Dermis microvascular lymphatic vessel endothelial cell (primary cell): ENCODE measurements around the gene SDK2. TPM values are rescaled to one million over a fixed set of nuclear protein-coding genes. Genes with fewer than 3 reads are reported as not detected.

Source experiments
- DNase-seq, 2 donors: peaks; one replicate each; pipeline versions ENCODE4 v3.0.0 to v3.0.0-alpha.2; 2010; ENCODE audit warnings: low read depth in 2 of 2
- total RNA-seq: library from RNA; depleted of rRNA; stranded (reverse); fragments of >200 nt; gene quantifications from 2 replicates; pipeline ENCODE4 v1.2.1, GENCODE V29; 2014

Gene SDK2
- total RNA-seq, 1 donor from 2014 or later, result not detected

DNA sequence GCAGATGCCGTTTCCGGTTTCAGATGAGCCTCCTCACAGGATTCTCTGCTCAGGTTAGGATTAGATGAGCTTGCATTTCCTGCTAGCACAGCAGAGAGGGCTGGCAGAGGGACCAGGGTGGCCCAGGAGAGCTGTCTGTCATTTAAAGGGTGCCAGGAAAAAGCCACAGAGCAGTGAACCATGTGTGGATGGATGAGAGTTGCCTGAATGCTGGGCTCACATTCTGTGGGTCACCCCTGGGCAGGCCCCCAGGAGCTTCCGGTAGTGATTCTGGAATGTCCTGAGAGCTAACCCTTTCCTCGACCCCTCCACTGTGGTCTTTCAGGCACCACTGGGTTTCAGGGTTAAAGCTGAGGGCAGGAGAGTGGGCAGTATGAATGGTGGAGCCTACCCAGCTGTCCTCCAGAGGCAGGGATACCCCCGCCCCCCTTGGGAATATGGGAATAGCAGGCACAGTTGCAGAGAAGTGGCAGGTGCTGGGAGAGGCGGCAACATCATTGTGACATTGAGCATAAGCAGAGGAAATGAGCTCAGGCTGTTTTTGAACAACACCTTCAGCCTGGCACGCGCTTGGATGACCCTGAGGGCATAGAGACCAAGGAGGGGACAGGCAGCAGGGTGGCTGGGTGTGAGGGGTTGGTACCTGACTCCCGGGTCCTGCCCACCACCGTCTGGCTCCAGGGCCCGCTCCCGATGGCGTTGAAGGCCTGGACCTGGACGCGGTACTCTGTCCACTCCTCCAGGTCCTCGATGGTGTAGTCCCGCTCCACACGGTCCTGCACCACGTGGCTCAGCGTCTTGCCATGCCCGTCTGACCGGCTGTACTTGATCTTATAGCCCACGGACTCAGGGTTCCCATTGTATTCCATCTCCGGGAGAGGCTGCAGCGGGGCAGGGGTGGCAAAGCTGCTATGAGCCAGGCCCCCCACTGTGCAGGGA, 249.5 kb downstream of the SDK2 start:
- DNase-seq, result no peak

DNA sequence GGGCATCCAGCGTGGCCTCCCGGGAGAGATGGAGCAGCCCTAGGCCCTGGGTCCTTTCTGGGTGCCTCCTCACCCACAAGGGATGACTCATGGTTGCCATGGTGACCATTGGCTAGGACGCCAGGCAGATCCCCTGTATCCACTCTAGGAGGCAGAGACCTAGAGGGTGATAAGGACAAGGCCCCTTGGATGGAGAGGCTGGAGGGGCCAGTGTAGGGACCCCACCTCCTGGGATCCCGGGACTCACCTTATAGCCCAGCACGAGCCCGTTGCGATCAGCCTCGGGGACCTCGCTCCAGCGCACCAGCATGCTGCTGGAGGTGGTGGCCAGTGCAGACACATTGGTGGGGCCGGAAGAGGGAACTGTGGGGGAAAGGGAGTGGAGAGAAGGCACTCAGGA, 250.3 kb downstream of the SDK2 start:
- DNase-seq, result no peak

DNA sequence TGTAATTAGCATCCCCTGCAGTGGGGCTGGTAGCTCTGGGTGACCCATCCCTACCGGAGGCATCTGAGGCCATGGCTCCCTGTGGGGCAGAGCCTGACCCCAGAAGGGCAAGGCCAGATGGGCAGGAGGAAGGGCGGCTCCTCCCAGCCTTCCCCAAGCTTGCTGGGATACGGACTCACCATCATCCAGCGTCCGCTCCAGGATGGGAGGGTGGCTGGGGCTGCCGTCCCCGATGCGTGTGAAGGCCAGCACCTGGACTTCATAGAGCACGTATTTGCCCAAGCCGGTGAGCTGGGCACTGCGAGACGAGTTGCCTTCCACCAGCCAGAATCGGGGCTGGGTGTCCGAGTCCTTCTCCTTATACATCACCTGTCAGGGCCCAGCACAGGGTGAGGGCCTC, 250.9 kb downstream of the SDK2 start:
- DNase-seq, result no peak

DNA sequence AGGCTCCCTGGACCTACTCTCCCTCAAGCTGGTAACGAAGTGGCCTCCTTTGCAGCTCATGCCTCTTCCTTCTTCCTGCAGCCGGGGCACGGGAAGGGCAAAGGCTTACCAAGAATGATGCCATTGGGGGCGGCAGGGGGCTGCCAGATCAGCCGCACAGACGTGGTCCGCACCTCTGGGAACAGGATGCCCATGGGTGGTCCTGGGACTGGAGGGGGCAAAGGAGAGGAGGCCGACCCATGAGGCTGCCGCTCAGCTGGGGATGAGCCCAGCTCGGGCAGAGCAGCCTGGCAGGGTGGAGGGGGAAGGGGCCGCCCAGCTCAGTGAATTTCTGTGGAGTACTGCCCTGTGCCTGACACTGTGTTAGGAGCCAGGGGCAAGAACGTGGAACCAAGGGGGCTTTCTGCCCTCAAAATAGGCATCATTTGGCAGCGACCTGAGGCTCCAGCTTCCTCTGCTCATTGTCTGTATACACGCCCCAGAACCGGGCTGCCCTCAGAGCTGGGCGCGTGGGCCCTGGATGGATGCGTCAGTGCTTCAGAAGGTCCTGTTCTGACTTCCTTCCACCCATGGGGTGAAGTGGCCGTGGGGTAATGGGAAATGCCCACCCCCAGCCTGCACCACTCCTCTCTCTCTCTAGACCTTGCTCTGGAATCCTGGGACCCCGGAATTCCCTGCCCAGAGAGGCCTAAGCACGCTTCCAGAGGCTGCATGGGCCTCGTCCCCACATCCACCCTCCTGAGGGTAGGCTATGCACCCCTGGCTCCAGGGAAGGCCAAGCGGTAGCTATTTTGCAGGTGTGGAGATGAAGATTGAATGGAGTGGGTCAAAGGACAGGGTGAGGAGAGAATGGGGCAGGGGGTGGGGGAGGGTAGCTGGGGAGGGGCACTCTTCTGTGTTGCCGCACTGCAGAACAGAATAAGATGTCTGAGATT, 252.6 kb downstream of the SDK2 start:
- DNase-seq, result no peak

DNA sequence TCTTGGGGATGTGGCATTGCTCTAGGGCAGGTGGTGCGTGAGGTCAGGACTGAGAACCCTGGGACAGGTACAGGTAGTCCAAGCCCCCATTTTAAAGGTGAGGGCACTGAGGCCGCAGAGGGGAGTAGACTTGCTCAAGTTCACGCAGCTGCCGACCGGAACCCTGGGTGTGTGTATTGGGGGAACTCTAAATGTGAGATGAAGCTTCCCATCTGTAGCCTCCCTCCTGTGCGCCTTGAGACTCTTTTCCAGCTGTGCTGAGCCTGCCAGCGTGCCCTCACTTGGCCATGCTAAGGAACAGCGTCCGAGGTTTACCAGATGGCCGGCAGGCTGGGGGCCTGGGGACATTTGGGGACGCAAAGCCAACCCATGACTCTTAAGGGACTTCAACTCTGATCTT, 253.4 kb downstream of the SDK2 start:
- DNase-seq, result no peak

DNA sequence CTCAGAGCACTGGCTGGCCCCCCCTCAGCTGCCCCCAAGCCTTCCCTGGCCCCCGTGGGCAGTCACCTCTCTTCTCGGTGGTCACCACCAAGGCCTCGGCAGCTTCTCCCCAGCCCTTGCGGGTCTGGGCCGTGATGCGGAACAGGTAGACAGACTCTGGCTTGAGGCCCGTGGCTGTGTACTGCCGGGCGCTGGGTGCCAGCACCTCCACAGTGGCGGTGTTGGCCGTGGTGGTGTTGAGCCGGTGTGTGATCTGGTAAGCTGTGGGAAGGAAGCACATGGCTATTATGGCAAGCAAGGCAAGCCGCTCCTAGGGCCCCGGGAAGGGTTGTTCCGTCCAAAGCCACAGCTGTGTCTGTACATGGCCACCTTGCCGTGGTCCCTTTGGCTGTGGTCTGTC, 254.0 kb downstream of the SDK2 start:
- DNase-seq, result no peak

DNA sequence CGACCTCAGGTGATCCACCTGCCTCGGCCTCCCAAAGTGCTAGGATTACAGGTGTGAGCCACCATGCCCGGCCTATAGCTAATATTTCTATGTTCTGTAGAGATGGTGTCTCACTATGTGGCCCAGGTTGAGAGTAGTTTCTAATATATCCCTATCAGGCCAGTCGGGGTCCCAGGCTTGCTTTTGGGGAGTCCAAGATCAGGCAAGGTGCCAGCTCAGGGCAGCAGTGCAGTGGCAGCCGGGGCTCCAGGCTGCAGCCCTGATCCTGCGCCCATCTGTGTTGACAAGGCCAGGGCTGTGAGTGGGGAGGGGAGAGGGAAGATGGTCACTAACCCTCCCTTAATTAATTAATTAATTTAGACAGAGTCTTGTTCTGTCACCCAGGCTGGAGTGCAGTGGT, 254.8 kb downstream of the SDK2 start:
- DNase-seq, result no peak

DNA sequence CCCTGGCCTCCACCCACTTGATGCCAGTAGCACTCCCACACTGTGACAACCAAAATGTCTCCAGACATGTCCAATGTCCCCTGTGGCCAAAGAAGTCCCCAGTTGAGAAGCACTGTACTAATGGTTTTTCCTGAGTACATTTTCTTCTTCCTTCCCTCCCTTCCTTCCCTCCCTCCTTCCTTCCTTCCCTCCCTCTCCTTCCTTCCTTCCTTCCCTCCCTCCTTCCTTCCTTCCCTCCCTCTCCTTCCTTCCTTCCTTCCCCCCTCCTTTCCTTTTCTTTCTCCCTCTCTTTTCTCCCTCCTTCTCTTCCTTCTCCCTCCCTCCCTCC, 255.7 kb downstream of the SDK2 start:
- no peak for DNase-seq

DNA sequence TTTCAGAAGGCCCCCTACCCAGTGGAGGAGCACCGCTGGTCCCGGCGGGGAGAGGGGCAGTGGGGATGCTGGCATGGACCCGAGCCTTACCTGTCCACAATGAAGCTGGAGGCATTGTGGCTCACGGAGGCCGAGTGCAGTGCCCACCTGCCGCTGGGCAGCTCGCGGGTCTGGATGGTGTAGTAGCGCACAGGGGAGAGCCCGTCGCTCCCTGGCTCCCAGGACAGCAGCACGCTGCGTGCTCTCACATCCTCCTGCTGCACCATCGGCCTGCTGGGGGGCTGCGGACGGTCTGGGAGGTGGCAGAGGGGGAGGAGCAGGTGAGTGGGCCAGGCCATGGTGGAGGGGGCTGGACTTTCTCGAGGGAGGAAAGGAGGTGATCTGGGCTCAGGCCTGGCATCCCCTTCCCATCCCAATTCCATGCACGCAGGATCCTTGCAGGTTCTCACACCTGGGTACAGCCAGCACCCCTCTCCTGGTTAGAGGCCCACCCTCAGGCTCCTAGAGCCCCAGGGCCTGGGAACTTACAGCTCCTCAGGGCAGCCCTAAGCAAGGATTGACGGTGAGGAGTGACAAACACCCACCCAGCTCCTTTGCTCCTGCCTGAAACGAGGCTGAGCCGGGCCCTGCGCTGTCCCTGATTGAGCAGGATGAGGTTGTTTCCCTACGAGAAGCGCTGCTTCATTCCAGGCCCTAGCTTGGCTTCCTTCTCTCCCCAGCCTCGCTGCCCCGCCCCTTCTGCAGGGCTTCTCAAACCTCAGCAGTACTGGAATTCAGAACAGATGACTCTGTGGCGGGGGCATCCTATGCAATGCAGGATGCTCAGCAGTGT, 256.3 kb downstream of the SDK2 start:
- DNase-seq, result no peak

DNA sequence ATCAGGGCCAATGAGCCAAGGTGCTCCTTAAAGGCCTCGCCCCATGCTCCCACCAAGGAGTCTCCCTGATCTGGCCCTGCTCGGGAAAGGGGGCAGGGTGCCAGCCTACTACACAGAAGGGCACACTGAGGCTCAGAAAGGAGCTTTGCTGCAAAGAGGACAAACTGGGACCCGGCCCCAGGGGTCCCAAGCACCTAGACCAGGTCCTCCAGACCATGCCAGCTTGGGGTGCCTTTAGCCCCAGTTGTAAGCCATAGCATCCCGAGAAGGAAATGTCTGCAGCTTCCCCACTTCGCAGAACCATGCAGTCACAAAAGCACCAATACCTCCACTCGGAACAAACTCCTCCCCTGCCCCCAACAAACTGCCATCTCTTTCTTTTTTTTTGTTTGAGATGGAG, 257.7 kb downstream of the SDK2 start:
- DNase-seq, result no peak

DNA sequence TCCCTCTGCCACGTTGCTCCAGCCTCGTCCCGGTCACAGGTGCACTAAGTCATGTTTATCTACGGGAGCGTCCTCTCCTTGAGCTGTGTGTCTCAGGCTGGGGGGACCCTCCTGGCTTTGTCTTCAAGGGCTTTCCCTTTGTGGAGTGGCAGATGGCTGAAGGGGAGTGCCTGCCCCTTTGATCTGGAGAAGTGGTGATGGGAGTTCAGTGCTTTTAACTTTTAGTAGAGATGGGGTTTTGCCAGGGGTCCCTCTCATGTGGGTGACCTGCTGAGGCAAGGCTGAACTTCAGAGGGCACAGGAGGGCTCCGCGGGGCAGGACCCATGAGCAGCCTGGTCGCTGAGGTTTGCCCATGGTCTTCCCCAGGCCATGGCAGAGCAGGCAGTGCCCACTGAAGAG, 259.3 kb downstream of the SDK2 start:
- no peak for DNase-seq

DNA sequence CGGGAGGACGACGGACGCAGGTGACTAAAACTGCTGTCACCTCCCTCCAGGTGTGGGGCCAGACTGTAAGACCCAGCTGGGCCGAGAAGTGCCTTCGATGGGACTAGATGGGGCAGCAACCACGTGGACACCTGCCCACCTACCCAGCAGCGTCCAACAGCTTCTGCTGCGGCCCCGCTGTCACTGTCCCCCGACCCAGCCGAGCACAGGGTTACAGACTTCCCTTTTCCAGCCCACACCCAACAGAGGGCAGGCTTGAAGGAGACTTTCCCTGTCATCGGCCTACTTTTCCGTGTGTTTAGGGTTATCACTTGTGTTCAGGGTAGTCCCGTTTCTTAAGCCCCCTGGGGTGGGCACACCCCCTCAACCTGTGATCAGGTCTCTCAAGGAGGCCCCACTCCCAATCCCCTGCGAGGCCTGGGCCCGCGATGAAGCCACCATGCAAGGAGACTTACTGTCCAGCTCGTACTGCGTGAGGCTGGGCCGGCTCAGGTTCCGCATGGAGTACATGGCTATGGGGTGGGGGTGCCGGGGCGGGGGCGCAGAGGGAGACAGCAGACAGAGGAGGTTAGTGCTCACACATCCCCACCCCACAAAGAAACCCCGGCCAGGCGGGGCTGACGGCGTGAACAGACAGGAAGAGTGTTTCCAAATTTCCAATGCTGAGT, 263.7 kb downstream of the SDK2 start:
- DNase-seq, result no peak

DNA sequence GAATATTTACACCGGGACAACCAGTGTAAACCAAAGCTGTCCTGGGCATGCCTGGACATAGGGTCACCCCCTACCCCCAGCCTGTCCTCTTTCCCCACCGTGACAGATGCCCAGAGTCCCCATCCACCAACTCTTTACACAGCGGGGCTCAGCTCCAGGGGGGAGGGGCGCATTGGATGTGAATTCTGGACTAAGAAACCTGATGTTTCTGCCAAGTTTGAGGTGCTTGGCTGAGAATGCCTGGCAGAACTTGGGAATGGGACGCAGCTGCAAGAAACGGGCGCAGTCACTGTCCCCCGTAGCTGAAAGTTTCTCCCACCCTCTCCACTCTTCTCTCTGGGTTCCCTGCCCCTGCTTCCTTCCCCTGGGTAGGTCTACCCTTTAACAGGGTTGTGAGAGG, 264.4 kb downstream of the SDK2 start:
- no peak for DNase-seq

DNA sequence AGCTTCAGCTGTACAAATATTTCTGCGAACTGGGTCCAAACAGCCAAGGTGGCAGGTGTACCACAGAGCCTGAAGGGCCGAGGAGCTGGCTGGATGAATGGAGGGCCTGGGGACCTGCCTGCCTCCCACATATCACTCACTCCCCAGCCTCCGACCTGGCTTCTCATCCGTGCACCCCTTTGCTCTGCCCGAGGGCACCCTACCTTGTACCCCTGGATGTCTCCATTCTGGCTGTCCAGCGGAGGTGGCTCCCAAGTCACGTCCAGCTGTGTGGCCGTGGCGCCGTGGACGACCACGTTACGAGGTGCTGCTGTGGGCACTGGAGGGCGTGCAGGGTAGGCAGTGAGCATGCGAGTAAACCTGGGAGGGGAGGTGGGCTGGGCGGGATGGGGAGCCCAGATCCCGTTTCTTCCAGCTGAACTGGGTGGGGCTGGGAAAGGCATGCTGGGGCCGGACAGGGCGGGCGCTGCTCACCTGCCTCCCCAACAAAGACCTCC, 265.2 kb downstream of the SDK2 start:
- no peak for DNase-seq

DNA sequence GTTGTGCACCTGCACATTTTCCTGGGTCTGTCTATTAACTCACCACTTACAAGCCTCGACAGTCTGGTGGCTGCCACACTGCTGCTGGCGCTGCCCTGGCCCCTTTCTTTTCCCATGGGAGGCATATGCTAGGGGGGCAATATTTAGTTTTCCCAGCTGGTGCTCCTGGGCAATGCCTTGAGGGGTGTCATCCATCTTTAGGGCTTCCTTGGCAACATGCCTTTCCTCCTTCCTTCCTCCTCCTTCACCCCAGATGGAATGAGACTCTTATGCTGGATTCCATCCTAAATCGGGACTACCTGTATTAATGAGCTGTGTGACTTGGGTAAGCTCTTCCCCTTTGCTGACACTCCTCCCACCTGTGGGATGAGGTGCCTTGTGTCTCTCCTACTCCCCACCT, 267.6 kb downstream of the SDK2 start:
- DNase-seq, result no peak

DNA sequence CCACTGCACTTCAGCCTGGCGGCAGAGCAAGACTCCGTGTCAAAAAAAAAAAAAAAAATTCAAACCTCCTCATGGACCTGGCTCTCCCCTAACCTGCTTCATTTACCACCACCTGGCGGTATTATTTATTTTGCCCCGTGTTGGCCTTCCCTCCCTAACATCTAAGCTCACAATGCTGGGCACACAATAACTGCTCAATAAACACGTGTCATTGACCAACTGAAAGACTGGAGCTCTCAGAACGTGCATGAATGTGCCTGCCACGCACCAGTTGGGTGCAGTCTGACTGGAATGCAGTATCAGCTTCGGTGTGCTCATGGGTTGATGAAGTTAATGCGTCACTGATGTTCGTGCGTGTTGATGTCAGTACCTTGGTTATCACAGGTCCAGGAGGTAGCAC, 268.1 kb downstream of the SDK2 start:
- no peak for DNase-seq

DNA sequence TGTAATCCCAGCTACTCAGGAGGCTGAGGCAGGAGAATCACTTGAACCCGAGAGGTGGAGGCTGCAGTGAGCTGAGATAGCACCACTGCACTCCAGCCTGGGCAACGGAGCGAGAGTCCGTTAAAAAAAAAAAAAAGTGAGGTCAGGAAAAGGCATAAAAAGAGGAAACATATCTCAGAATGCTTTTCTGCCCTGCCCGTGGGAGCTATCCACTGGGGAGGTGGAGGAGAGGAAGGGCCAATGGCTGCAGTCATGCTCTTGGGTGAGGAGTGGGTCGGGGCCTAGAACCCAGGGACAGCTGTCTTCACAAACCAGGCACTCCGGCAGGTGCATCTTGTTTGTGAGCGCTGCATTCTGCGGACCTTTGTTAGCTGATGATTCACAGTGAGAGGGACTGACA, 272.4 kb downstream of the SDK2 start:
- no peak for DNase-seq

DNA sequence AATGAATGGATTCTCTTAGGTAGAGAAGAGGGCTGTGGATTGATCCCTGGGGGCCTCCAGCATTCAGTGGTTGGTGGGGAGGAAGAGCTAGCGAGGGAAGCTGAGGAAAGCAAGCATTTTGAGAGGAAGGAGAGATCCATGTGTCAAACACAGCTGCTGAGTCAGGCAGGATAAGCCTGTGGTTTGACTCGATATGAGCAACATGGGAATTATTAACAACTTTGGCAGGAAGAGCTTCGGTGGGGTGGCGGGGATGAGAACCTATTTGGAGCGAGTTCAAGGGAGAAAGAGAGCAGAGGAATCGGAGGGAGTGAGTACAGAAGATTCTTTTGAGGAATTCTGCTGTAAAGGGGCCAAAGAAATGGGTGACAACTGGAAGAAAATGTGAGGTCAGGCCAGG, 273.0 kb downstream of the SDK2 start:
- no peak for DNase-seq

DNA sequence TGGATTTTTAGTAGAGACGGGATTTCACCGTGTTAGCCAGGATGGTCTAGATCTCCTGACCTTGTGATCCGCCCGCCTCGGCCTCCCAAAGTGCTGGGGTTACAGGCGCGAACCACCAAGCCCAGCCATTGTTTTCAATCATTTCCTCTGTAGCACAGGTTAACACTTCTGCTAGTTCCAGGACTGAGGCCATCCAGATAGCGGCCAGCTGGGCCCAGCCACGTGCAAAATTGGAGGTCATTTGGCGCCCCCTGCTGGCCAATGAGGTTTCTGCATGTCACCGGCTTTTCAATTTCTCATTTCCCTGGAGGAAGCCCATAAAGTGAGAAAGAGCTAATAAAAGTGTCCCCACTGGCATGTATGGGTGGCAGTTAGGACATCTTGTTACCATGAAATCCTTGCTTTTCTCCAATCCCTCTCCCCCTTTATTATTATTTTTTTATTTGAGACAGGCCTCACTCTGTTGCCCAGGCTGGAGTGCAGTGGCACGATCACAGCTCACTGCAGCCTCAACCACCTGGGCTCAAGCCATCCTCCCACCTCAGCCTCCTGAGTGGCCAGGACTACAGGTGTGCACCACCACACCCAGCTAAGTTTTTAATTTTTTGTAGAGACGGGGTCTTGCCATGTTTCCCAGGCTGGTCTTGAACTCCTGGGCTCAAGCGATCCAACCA, 274.3 kb downstream of the SDK2 start:
- DNase-seq, result peak; percentile 56 to 72

DNA sequence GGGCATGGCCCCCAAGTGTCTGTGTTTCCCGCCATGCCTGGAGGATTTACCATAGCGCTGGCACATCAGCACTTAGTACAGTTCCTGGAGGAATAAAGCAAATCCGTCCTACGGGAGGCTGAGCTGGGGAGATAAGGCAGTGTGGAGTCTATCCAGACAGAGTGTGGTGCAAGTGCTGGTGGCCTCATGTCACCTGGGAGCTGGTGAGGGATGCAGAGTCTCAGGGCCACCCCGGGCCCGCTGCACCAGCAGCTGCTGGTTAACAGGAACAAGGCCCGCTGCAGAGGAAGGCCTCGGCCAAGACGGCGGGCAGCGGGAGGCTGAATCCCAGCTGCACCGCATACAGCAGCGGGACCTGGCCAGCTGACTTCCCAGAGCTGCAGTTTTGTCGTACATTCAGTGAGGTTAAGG, 275.1 kb downstream of the SDK2 start:
- DNase-seq, result no peak
